RWPE1 (cell line): ENCODE measurements around the gene SNTG2.

Source experiments
- CTCF ChIA-PET: fragments of 350-600 bp; sonication (Branson Sonifier 250); formaldehyde crosslinking; extraction: SDS; loops from one replicate; lab custom pipeline; 2021; lab: Yijun Ruan, JAX
- POLR2A ChIA-PET: fragments of 400-600 bp; formaldehyde crosslinking; extraction: SDS; loops from one replicate; lab custom pipeline; 2020; ENCODE audit warnings: antibody characterized with exemption; ENCODE audit not compliant: low non-redundant PET; lab: Yijun Ruan, JAX
- DNase-seq: peaks from one replicate; pipeline ENCODE4 v3.0.0; 2012; ENCODE audit warnings: low spot score
- H3K27ac ChIP-seq: fragments of 450-650 bp; 2 replicates; pipeline ENCODE4 v1.5.1; 2017
- TF ChIP-seq, protein P1 (sequence below): fragments of 450-650 bp; conservative IDR thresholded peaks from 2 replicates; pipeline ENCODE4 v1.5.1; 2017; ENCODE audit warnings: low read depth, mild to moderate bottlenecking

SNTG2 gene

GRCh38 chr2:1370461-1370860 lies 419.8 kb downstream of the SNTG2 start:
- TF ChIP-seq, protein P1, sequence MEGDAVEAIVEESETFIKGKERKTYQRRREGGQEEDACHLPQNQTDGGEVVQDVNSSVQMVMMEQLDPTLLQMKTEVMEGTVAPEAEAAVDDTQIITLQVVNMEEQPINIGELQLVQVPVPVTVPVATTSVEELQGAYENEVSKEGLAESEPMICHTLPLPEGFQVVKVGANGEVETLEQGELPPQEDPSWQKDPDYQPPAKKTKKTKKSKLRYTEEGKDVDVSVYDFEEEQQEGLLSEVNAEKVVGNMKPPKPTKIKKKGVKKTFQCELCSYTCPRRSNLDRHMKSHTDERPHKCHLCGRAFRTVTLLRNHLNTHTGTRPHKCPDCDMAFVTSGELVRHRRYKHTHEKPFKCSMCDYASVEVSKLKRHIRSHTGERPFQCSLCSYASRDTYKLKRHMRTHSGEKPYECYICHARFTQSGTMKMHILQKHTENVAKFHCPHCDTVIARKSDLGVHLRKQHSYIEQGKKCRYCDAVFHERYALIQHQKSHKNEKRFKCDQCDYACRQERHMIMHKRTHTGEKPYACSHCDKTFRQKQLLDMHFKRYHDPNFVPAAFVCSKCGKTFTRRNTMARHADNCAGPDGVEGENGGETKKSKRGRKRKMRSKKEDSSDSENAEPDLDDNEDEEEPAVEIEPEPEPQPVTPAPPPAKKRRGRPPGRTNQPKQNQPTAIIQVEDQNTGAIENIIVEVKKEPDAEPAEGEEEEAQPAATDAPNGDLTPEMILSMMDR: no peak
- ChIA-PET CTCF (no interaction called here), POLR2A (no interaction called here)

DNA sequence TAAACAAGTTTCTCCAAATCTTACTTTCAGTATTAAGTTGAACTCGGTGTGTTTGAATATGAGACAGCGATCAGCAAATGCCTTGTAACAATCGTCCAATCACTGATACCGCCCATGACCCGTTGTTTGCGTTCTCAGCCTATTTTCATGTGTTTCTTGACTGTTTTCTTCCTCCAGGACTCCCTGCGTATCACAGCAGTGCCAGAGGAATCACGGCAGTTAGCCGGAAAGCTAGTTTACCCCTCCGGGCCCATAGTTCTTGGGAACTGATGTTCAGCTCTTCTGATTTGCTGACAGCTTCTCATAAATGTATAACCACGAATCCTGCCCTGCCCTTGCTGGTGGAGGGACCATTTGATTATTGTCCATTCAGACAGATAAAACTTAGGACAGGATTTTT lies 420.4 kb downstream of the SNTG2 start:
- POLR2A ChIA-PET: no interaction called here
- TF ChIP-seq, protein P1: no peak
- DNase-seq: no peak
- no peak overlapping the region for H3K27ac ChIP-seq
- CTCF ChIA-PET: no interaction called here

More at GRCh38 chr2:1370461-1370860, 419.8 kb downstream of the SNTG2 start:
- no peak overlapping the region for H3K27ac ChIP-seq
- no peak for DNase-seq

DNA sequence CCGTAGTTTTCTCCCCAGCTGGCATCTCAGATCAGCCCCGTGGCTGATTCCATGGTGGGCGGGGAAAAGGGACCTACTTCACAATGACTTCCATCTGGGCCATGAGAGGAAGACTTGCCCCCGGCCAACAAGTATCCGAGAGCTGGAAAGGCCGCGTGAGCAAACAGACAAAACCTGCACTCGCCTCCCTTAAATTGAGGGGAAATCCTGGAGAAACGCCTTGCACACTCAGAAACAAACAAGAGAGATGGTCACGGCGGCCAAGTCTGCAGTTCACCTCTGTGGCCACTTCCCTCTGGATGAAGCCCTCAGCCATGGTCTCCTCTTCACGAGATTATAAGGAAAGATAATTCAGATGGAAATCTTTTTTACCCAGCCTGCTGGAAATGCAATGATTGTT lies 423.2 kb downstream of the SNTG2 start:
- TF ChIP-seq, protein P1: no peak
- CTCF ChIA-PET: no interaction called here
- no peak overlapping the region for H3K27ac ChIP-seq
- POLR2A ChIA-PET: no interaction called here
- no peak for DNase-seq

GRCh38 chr2:1374287-1374686 lies 423.6 kb downstream of the SNTG2 start:
- no peak overlapping the region for H3K27ac ChIP-seq
- DNase-seq: no peak
- ChIA-PET POLR2A (no interaction called here), CTCF (no interaction called here)
- TF ChIP-seq, protein P1: no peak

- no peak overlapping the region for H3K27ac ChIP-seq
- TF ChIP-seq, protein P1: no peak
- CTCF ChIA-PET: no interaction called here
- POLR2A ChIA-PET: no interaction called here
- no peak for DNase-seq
Measured at GRCh38 chr2:1375794-1376193, 425.1 kb downstream of the SNTG2 start.

GRCh38 chr2:1377473-1377872 lies 426.8 kb downstream of the SNTG2 start:
- ChIA-PET POLR2A (no interaction called here), CTCF (interaction anchor here (0.7 kb wide), 1 partner anchor 10 kb away, joined by 3 read pairs; no protein-coding TSS in a partner anchor)
- H3K27ac ChIP-seq: no peak overlapping the region
- no peak for DNase-seq
- TF ChIP-seq, protein P1: no peak
